Liver (tissue), 9 donors: ENCODE measurements around the gene QRICH1. TPM values are rescaled to one million over a fixed set of nuclear protein-coding genes. Genes with fewer than 3 reads are reported as not detected.

ENCODE experiments used
- DNase-seq: peaks from one replicate; pipeline ENCODE4 v3.0.0-alpha.2; 2017; ENCODE audit warnings: low spot score
- H3K27ac ChIP-seq, 2 donors: one replicate each; pipeline ENCODE4 v1.7.0; 2013; ENCODE audit warnings: inconsistent platforms in 2 of 2, low read length in 2 of 2, control low read depth in 1 of 2, low read depth in 1 of 2, mild to moderate bottlenecking in 1 of 2
- H3K27me3 ChIP-seq, 4 donors: one replicate each; pipeline versions ENCODE4 v1.6.1 to v1.7.0; 2013; ENCODE audit warnings: low read length in 3 of 4, inconsistent platforms in 1 of 4, mild to moderate bottlenecking in 1 of 4, moderate library complexity in 1 of 4; ENCODE audit not compliant: control insufficient read depth in 4 of 4, insufficient read depth in 4 of 4
- H3K36me3 ChIP-seq, 4 donors: one replicate each; pipeline versions ENCODE4 v1.6.1 to v1.7.0; 2013; ENCODE audit warnings: low read length in 3 of 4, mild to moderate bottlenecking in 3 of 4, low read depth in 1 of 4, moderate library complexity in 1 of 4; ENCODE audit not compliant: control insufficient read depth in 4 of 4, insufficient read depth in 3 of 4
- H3K4me1 ChIP-seq, 4 donors: one replicate each; pipeline versions ENCODE4 v1.6.1 to v1.7.0; 2013; ENCODE audit warnings: low read length in 3 of 4, mild to moderate bottlenecking in 3 of 4, moderate library complexity in 1 of 4; ENCODE audit not compliant: control insufficient read depth in 4 of 4, insufficient read depth in 4 of 4
- H3K4me3 ChIP-seq, 3 donors: one replicate each; pipeline versions ENCODE4 v1.6.1 to v1.7.0; 2013; ENCODE audit warnings: low read length in 3 of 3, control low read depth in 1 of 3, low read depth in 1 of 3, mild to moderate bottlenecking in 1 of 3
- H3K9ac ChIP-seq, 2 donors: one replicate each; pipeline ENCODE4 v1.7.0; 2013; ENCODE audit warnings: low read length in 2 of 2, mild to moderate bottlenecking in 2 of 2, moderate library complexity in 2 of 2, control low read depth in 1 of 2, low read depth in 1 of 2
- H3K9me3 ChIP-seq, 4 donors: one replicate each; pipeline versions ENCODE4 v1.6.1 to v1.7.0; 2013; ENCODE audit warnings: low read length in 3 of 4; ENCODE audit not compliant: control insufficient read depth in 4 of 4
- ATF3 ChIP-seq: IDR thresholded peaks from 2 replicates; pipeline ENCODE4 v1.6.1; 2016; ENCODE audit warnings: antibody characterized with exemption
- CTCF ChIP-seq: fragments of 150-350 bp; IDR thresholded peaks from 2 replicates; pipeline ENCODE4 v1.5.1; 2017; ENCODE audit warnings: improper control_type of control experiment, low read depth, low read length; ENCODE audit not compliant: missing input control
- EGR1 ChIP-seq, 2 donors: IDR thresholded peaks; 2 replicates each; pipeline ENCODE4 v1.6.1; 2016 to 2018; ENCODE audit warnings: antibody characterized with exemption in 2 of 2, low read depth in 2 of 2
- FOXA1 ChIP-seq: IDR thresholded peaks from 2 replicates; pipeline ENCODE4 v1.6.1; 2016; ENCODE audit warnings: antibody characterized with exemption
- FOXA2 ChIP-seq: IDR thresholded peaks from 2 replicates; pipeline ENCODE4 v1.6.1; 2016; ENCODE audit warnings: antibody characterized with exemption
- GABPA ChIP-seq, 2 donors: IDR thresholded peaks in 1 of 2; conservative IDR thresholded peaks in 1 of 2; 2 replicates each; pipeline ENCODE4 v1.6.1; 2016; ENCODE audit warnings: antibody characterized with exemption in 2 of 2, mild to moderate bottlenecking in 1 of 2, moderate library complexity in 1 of 2
- HNF4A ChIP-seq, 2 donors: conservative IDR thresholded peaks; 2 replicates each; pipeline ENCODE4 v1.6.1; 2016; ENCODE audit warnings: antibody characterized with exemption in 2 of 2, mild to moderate bottlenecking in 2 of 2
- HNF4G ChIP-seq: IDR thresholded peaks from 2 replicates; pipeline ENCODE4 v1.6.1; 2016; ENCODE audit warnings: antibody characterized with exemption
- JUND ChIP-seq, 2 donors: IDR thresholded peaks; 2 replicates each; pipeline ENCODE4 v1.6.1; 2016; ENCODE audit warnings: antibody characterized with exemption in 2 of 2
- MAX ChIP-seq: IDR thresholded peaks from 2 replicates; pipeline ENCODE4 v1.6.1; 2016; ENCODE audit warnings: antibody characterized with exemption
- NR2F2 ChIP-seq: IDR thresholded peaks from 2 replicates; pipeline ENCODE4 v1.6.1; 2016; ENCODE audit warnings: antibody characterized with exemption
- RAD21 ChIP-seq, 2 donors: IDR thresholded peaks; 2 replicates each; pipeline ENCODE4 v1.6.1; 2016; ENCODE audit warnings: antibody characterized with exemption in 2 of 2, mild to moderate bottlenecking in 2 of 2
- REST ChIP-seq: IDR thresholded peaks from 2 replicates; pipeline ENCODE4 v1.6.1; 2016; ENCODE audit warnings: antibody characterized with exemption, mild to moderate bottlenecking
- RXRA ChIP-seq, 2 donors: IDR thresholded peaks; 2 replicates each; pipeline ENCODE4 v1.6.1; 2017 to 2018; ENCODE audit warnings: antibody characterized with exemption in 2 of 2, mild to moderate bottlenecking in 1 of 2
- SP1 ChIP-seq: IDR thresholded peaks from 2 replicates; pipeline ENCODE4 v1.6.1; 2018; ENCODE audit warnings: antibody characterized with exemption, mild to moderate bottlenecking
- TAF1 ChIP-seq: conservative IDR thresholded peaks from 2 replicates; pipeline ENCODE4 v1.6.1; 2016; ENCODE audit warnings: antibody characterized with exemption, mild to moderate bottlenecking
- YY1 ChIP-seq: IDR thresholded peaks from 2 replicates; pipeline ENCODE4 v1.6.1; 2016; ENCODE audit warnings: antibody characterized with exemption, mild to moderate bottlenecking
- ZBTB33 ChIP-seq: IDR thresholded peaks from 2 replicates; pipeline ENCODE4 v1.6.1; 2016; ENCODE audit warnings: antibody characterized with exemption
- WGBS: extraction: QIAGEN DNeasy Blood & Tissue Kit; methylation state at CpG from one replicate; pipeline ENCODE4 v1.1.7; 2013; 5-methylcytosine and 5-hydroxymethylcytosine counted together
- polyA plus RNA-seq, 2 donors: library from polyadenylated mRNA; stranded (reverse) in 1 of 2; unstranded in 1 of 2; fragments of 200-250 nt in 1 of 2; fragments of >200 nt in 1 of 2; fragmentation: Nextera tagmentation in 1 of 2; extraction: Ambion mirVana in 1 of 2; gene quantifications; one replicate each; pipeline versions ENCODE4 v1.2.1 to v1.2.3, GENCODE V29; 2013 to 2015
- total RNA-seq, 2 donors: library from RNA; depleted of rRNA; stranded (reverse); fragments of >200 nt; gene quantifications; one replicate each; pipeline ENCODE4 v1.2.3, GENCODE V29; 2014
- donor health status: healthy.
- donor health status: healthy.
- donor health status: healthy.
- donor health status: healthy.
- donor health status: healthy.

The QRICH1 gene
- total and polyA plus RNA-seq, 4 donors = 17.3 to 35.1 (median 25.7) TPM

GRCh38 chr3:49132437-49133225 is 38.8 kb upstream of the QRICH1 start, which contains the start of gene LAMB2:
LAMB2 (minus strand) TSS chr3:49133050; CDS start chr3:49132867, 183 bp downstream.
- no peaks in the 10 kb centered on the region for H3K9me3 ChIP-seq
- DNase-seq = peak; percentile 61
- 11% methylated on average over 28 of the region's 28 CpGs for WGBS
- TF ChIP-seq CTCF = no peak
- no peak for TF ChIP-seq EGR1 (IDR thresholded peaks at IDR 0.05; ENCODE audit: low read depth in 2 of 2)
- no peak for TF ChIP-seq HNF4G
- no peak for TF ChIP-seq JUND (IDR thresholded peaks at IDR 0.05)
- TF ChIP-seq SP1 = peak; percentile 10
- no peak for TF ChIP-seq ATF3
- TF ChIP-seq FOXA2 = no peak
- no peak for TF ChIP-seq YY1
- TF ChIP-seq RXRA (IDR thresholded peaks at IDR 0.05) = peak in 1 of 2 donors; percentile 8
- peak; percentile 53 to 57 for TF ChIP-seq HNF4A (conservative IDR thresholded peaks at IDR 0.05)
- TF ChIP-seq GABPA (IDR thresholded peaks at IDR 0.05 in 1 of 2, conservative IDR thresholded peaks at IDR 0.05 in 1 of 2) = peak in 1 of 2 donors; percentile 39
- TF ChIP-seq FOXA1 = no peak
- peak; percentile 7 for TF ChIP-seq NR2F2
- TF ChIP-seq MAX = no peak
- TF ChIP-seq RAD21 (IDR thresholded peaks at IDR 0.05) = no peak
- TF ChIP-seq TAF1 = no peak
- no peak for TF ChIP-seq ZBTB33
- peak; percentile 30 for TF ChIP-seq REST
- peaks cover 0 to 10% (median 0%) of the 10 kb centered on the region in 4 donors for H3K36me3 ChIP-seq
- no peaks in the 10 kb centered on the region for H3K27me3 ChIP-seq
- H3K4me1 ChIP-seq = peaks cover 2 to 57% (median 51%) of the 10 kb centered on the region in 4 donors
- H3K9ac ChIP-seq = peak within 1 kb of the TSS; percentile 35 to 79
- H3K27ac ChIP-seq = peak within 1 kb of the TSS; percentile 52 to 60
- H3K4me3 ChIP-seq = peak within 1 kb of the TSS; percentile 59 to 93 (median 69)
